A549 (cell line): ENCODE results near the gene EIF3D. TPM values are rescaled to one million over a fixed set of nuclear protein-coding genes. Genes with fewer than 3 reads are reported as not detected.

Source experiments
- ATAC-seq, 2 experiments: fragments of 200-7000 bp in 1 of 2; fragments of >200 bp in 1 of 2; cut with Nextera tagmentation in 1 of 2; cut with Tn5 transposase in 1 of 2; 3 replicates each; pipeline versions ENCODE4 v1.8.0 to v1.9.1; 2018 to 2020; ENCODE audit warnings: mild to moderate bottlenecking in 1 of 2, moderate library complexity in 1 of 2
- CTCF ChIA-PET: fragments of 300-600 bp; sonication (Branson Sonifier 250); formaldehyde crosslinking; extraction: SDS; loops from one replicate; lab custom pipeline; 2021; ENCODE audit warnings: antibody characterized with exemption, inconsistent platforms; lab: Yijun Ruan, JAX
- POLR2A ChIA-PET: fragments of 350-600 bp; formaldehyde crosslinking; extraction: SDS; loops from one replicate; lab custom pipeline; 2021; ENCODE audit warnings: antibody characterized with exemption, inconsistent platforms; lab: Yijun Ruan, JAX
- DNase-seq, 2 experiments: peaks; one replicate each; pipeline versions ENCODE4 v3.0.0 to v3.0.0-alpha.2; 2011 to 2016; ENCODE audit warnings: low read depth in 1 of 2, low spot score in 1 of 2
- FAIRE-seq: peaks from 2 replicates; lab custom pipeline; 2011; peaks lifted over from hg19 to GRCh38; lab: Jason Lieb, UNC
- H3K27ac ChIP-seq, 2 experiments: fragments of >200 bp; sonication (Bioruptor Twin); formaldehyde crosslinking; 3 replicates each; pipeline ENCODE4 v1.5.1; 2016 to 2017
- H3K4me1 ChIP-seq: fragments of >200 bp; sonication (Bioruptor Twin); formaldehyde crosslinking; 3 replicates; pipeline ENCODE4 v1.6.1; 2016
- H3K4me2 ChIP-seq: fragments of >200 bp; sonication (Bioruptor Twin); formaldehyde crosslinking; 3 replicates; pipeline ENCODE4 v1.6.1; 2016
- H3K4me3 ChIP-seq: fragments of >200 bp; sonication (Bioruptor Twin); formaldehyde crosslinking; 3 replicates; pipeline ENCODE4 v1.5.1; 2016
- H3K9me3 ChIP-seq: fragments of >200 bp; sonication (Bioruptor Twin); formaldehyde crosslinking; 3 replicates; pipeline ENCODE4 v1.6.1; 2016
- CEBPB ChIP-seq, 2 experiments: fragments of >200 bp in 1 of 2; sonication (Bioruptor Twin) in 1 of 2; formaldehyde crosslinking in 1 of 2; IDR thresholded peaks; 2 replicates each; pipeline ENCODE4 v1.6.1; 2012 to 2016
- CHD2 ChIP-seq: fragments of 150-350 bp; IDR thresholded peaks from 2 replicates; pipeline ENCODE4 v1.6.1; 2014; ENCODE audit warnings: low read length; ENCODE audit not compliant: partially characterized antibody
- CHD4 ChIP-seq: fragments of 200-600 bp; sonication (generic); IDR thresholded peaks from 2 replicates; pipeline ENCODE4 v1.6.1; 2016; ENCODE audit warnings: antibody characterized with exemption, mild to moderate bottlenecking, borderline replicate concordance
- EP300 ChIP-seq, 2 experiments: fragments of >200 bp; sonication (Bioruptor Twin); formaldehyde crosslinking; IDR thresholded peaks; 2 replicates in 1 of 2; 3 replicates in 1 of 2; pipeline ENCODE4 v1.6.1; 2016 to 2017
- ESRRA ChIP-seq: fragments of 150-350 bp; IDR thresholded peaks from 2 replicates; pipeline ENCODE4 v1.6.1; 2014; ENCODE audit warnings: mild to moderate bottlenecking, low read length, borderline replicate concordance
- HDAC2 ChIP-seq: fragments of 200-600 bp; sonication (generic); IDR thresholded peaks from 2 replicates; pipeline ENCODE4 v1.6.1; 2016
- HOXA7 ChIP-seq: fragments of 250-450 bp; sonication (Bioruptor Pico); IDR thresholded peaks from 2 replicates; pipeline ENCODE4 v1.5.0; 2020; ENCODE audit warnings: mild to moderate bottlenecking, moderate library complexity
- HOXB5 ChIP-seq: fragments of 250-450 bp; sonication (Bioruptor Pico); IDR thresholded peaks from 2 replicates; pipeline ENCODE4 v1.5.0; 2020; ENCODE audit warnings: mild to moderate bottlenecking, moderate library complexity
- MAZ ChIP-seq: fragments of 150-350 bp; IDR thresholded peaks from 2 replicates; pipeline ENCODE4 v1.6.1; 2014; ENCODE audit warnings: antibody characterized with exemption, low read depth, low read length, borderline replicate concordance
- NPAS2 ChIP-seq: fragments of 250-450 bp; sonication (Bioruptor Pico); IDR thresholded peaks from 2 replicates; pipeline ENCODE4 v1.8.0; 2022; ENCODE audit warnings: mild to moderate bottlenecking, moderate library complexity, borderline replicate concordance
- RARB ChIP-seq: fragments of 250-450 bp; sonication (Bioruptor Pico); IDR thresholded peaks from 2 replicates; pipeline ENCODE4 v1.8.0; 2021; ENCODE audit warnings: mild to moderate bottlenecking, moderate library complexity
- RCOR1 ChIP-seq: fragments of 150-350 bp; IDR thresholded peaks from 2 replicates; pipeline ENCODE4 v1.6.1; 2014; ENCODE audit warnings: antibody characterized with exemption, low read length, low read depth
- RFX5 ChIP-seq: fragments of 450-650 bp; IDR thresholded peaks from 2 replicates; pipeline ENCODE4 v1.7.1; 2014; ENCODE audit warnings: antibody characterized with exemption, mild to moderate bottlenecking, moderate library complexity
- ZC3H11A ChIP-seq: fragments of 450-650 bp; IDR thresholded peaks from 2 replicates; pipeline ENCODE4 v1.6.1; 2014; ENCODE audit warnings: antibody characterized with exemption, mild to moderate bottlenecking
- ZFP36 ChIP-seq: fragments of 450-650 bp; IDR thresholded peaks from 2 replicates; pipeline ENCODE4 v1.6.1; 2014; ENCODE audit warnings: borderline replicate concordance; ENCODE audit not compliant: partially characterized antibody
- WGBS: methylation state at CpG from one replicate; pipeline ENCODE4 v1.1.6; 2017; ENCODE audit errors: missing lambda C conversion rate; 5-methylcytosine and 5-hydroxymethylcytosine counted together
- polyA plus RNA-seq, 4 experiments: library from polyadenylated mRNA; depleted of rRNA in 3 of 4; stranded (reverse); fragments of >200 nt; fragmentation: RNase III in 1 of 4; extraction: RNeasy Plus Mini Kit Qiagen cat#74134 plus additional on column Dnase treatment in 1 of 4; gene quantifications; 2 replicates in 3 of 4; 3 replicates in 1 of 4; pipeline ENCODE4 v1.2.3, GENCODE V29; 2011 to 2017
- TF ChIP-seq, protein P1 (sequence below): fragments of >200 bp; sonication (Bioruptor Twin); formaldehyde crosslinking; IDR thresholded peaks from 3 replicates; pipeline ENCODE4 v1.6.1; 2016
- TF ChIP-seq, protein P2 (sequence below): IDR thresholded peaks from 2 replicates; pipeline ENCODE4 v1.6.1; 2012
- TF ChIP-seq, protein P3 (sequence below): fragments of 200-600 bp; sonication (generic); IDR thresholded peaks from 2 replicates; pipeline ENCODE4 v1.6.1; 2016; ENCODE audit warnings: antibody characterized with exemption, mild to moderate bottlenecking, moderate library complexity
- TF ChIP-seq, protein P4 (sequence below): fragments of 250-450 bp; sonication (Bioruptor Pico); IDR thresholded peaks from 2 replicates; pipeline ENCODE4 v1.5.0; 2021; ENCODE audit warnings: mild to moderate bottlenecking, moderate library complexity, borderline replicate concordance
- TF ChIP-seq, protein P5 (sequence below): IDR thresholded peaks from 2 replicates; pipeline ENCODE4 v1.6.1; 2012

Gene EIF3D
- polyA plus RNA-seq, 2 of the 4 experiments (the other 2 are of a cell fraction), result 171 to 304 TPM

DNA sequence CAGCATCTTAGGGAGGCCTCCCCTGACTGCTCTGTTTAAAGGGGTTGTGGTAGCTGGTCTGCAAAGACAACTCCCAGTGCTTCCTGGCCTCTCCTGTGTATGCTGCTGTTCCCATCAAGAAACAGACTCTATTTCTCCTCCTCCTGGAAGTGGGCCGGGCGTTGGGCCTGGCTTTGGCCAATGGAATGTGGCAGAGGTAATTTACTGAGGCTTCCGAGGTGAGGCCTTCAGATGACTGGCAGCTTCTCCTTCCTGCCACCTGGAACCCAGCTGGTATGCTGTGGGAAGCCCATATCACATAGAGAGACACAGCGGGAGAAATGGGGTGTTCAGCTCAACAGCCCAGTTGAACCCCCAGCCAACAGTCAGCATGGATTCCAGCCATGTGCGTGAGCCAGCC is 25.1 kb upstream of the EIF3D start:
- no peak overlapping the region for H3K4me2 ChIP-seq
- TF ChIP-seq HDAC2 (no peak), RFX5 (no peak), ZC3H11A (no peak), MAZ (no peak), ZFP36 (no peak), HOXB5 (CRISPR knock-in tag) (no peak), HOXA7 (CRISPR knock-in tag) (no peak)
- no peak for DNase-seq
- H3K4me1 ChIP-seq, result no peaks in the 10 kb centered on the region
- no peak overlapping the region for H3K4me3 ChIP-seq
- no peak for ATAC-seq
- H3K27ac ChIP-seq, result no peak overlapping the region
- H3K9me3 ChIP-seq, result no peaks in the 10 kb centered on the region
- FAIRE-seq, result no peak
- ChIA-PET POLR2A (no interaction called here), CTCF (interaction anchor here (0.6 to 1.2 kb wide), 3 partner anchors 12 to 52 kb away, joined by 3 read pairs; no protein-coding TSS in a partner anchor)
- WGBS, result 47% methylated on average over 3 of the region's 5 CpGs

DNA sequence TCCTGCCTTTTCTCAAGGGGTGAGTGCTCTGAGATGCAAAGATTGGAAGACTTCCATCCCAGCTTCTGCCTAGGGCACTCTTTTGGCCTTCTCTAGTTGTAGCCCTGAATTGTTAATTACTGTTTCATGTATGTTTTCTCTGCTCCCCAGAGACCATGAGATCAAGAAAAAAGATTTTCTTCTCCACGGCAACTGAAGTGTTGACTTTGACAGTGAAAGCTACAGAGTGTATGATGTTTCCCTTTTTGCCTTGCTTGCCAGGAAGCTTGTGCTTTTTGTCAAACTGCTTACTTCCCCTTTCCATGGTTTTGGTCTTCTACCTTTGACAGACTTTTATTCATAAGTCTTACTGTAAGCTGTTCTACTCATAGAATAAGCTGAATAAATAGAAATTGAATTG is 23.3 kb upstream of the EIF3D start:
- no peak overlapping the region for H3K27ac ChIP-seq
- 96% methylated on average over 1 of the region's 1 CpG for WGBS
- ATAC-seq (no peak), DNase-seq (no peak), FAIRE-seq (no peak)
- CTCF ChIA-PET, result interaction anchor here (1.5 to 2.6 kb wide), 3 partner anchors 10 to 304 kb away, joined by 3 to 10 read pairs (median 6); no protein-coding TSS in a partner anchor
- peaks cover 5% of the 10 kb centered on the region for H3K4me1 ChIP-seq
- TF ChIP-seq, protein P1, sequence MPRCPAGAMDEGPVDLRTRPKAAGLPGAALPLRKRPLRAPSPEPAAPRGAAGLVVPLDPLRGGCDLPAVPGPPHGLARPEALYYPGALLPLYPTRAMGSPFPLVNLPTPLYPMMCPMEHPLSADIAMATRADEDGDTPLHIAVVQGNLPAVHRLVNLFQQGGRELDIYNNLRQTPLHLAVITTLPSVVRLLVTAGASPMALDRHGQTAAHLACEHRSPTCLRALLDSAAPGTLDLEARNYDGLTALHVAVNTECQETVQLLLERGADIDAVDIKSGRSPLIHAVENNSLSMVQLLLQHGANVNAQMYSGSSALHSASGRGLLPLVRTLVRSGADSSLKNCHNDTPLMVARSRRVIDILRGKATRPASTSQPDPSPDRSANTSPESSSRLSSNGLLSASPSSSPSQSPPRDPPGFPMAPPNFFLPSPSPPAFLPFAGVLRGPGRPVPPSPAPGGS, result no peak
- TF ChIP-seq RARB, result no peak
- TF ChIP-seq CEBPB (IDR thresholded peaks at IDR 0.05), result no peak
- TF ChIP-seq ESRRA, result no peak
- TF ChIP-seq, protein P2, sequence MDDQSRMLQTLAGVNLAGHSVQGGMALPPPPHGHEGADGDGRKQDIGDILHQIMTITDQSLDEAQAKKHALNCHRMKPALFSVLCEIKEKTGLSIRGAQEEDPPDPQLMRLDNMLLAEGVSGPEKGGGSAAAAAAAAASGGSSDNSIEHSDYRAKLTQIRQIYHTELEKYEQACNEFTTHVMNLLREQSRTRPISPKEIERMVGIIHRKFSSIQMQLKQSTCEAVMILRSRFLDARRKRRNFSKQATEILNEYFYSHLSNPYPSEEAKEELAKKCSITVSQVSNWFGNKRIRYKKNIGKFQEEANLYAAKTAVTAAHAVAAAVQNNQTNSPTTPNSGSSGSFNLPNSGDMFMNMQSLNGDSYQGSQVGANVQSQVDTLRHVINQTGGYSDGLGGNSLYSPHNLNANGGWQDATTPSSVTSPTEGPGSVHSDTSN, result no peak
- TF ChIP-seq CHD4, result no peak
- TF ChIP-seq, protein P3, sequence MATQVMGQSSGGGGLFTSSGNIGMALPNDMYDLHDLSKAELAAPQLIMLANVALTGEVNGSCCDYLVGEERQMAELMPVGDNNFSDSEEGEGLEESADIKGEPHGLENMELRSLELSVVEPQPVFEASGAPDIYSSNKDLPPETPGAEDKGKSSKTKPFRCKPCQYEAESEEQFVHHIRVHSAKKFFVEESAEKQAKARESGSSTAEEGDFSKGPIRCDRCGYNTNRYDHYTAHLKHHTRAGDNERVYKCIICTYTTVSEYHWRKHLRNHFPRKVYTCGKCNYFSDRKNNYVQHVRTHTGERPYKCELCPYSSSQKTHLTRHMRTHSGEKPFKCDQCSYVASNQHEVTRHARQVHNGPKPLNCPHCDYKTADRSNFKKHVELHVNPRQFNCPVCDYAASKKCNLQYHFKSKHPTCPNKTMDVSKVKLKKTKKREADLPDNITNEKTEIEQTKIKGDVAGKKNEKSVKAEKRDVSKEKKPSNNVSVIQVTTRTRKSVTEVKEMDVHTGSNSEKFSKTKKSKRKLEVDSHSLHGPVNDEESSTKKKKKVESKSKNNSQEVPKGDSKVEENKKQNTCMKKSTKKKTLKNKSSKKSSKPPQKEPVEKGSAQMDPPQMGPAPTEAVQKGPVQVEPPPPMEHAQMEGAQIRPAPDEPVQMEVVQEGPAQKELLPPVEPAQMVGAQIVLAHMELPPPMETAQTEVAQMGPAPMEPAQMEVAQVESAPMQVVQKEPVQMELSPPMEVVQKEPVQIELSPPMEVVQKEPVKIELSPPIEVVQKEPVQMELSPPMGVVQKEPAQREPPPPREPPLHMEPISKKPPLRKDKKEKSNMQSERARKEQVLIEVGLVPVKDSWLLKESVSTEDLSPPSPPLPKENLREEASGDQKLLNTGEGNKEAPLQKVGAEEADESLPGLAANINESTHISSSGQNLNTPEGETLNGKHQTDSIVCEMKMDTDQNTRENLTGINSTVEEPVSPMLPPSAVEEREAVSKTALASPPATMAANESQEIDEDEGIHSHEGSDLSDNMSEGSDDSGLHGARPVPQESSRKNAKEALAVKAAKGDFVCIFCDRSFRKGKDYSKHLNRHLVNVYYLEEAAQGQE, result no peak
- TF ChIP-seq, protein P4, sequence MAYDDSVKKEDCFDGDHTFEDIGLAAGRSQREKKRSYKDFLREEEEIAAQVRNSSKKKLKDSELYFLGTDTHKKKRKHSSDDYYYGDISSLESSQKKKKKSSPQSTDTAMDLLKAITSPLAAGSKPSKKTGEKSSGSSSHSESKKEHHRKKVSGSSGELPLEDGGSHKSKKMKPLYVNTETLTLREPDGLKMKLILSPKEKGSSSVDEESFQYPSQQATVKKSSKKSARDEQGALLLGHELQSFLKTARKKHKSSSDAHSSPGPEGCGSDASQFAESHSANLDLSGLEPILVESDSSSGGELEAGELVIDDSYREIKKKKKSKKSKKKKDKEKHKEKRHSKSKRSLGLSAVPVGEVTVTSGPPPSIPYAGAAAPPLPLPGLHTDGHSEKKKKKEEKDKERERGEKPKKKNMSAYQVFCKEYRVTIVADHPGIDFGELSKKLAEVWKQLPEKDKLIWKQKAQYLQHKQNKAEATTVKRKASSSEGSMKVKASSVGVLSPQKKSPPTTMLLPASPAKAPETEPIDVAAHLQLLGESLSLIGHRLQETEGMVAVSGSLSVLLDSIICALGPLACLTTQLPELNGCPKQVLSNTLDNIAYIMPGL (CRISPR knock-in tag), result no peak
- no peak for TF ChIP-seq HOXA7 (CRISPR knock-in tag)
- no peak for TF ChIP-seq EP300 (IDR thresholded peaks at IDR 0.05)
- no peak for TF ChIP-seq NPAS2
- TF ChIP-seq RCOR1, result no peak
- TF ChIP-seq, protein P5, sequence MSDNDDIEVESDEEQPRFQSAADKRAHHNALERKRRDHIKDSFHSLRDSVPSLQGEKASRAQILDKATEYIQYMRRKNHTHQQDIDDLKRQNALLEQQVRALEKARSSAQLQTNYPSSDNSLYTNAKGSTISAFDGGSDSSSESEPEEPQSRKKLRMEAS, result no peak
- no peak for TF ChIP-seq CHD2
- H3K4me3 ChIP-seq, result no peak overlapping the region
- no peaks in the 10 kb centered on the region for H3K9me3 ChIP-seq
- POLR2A ChIA-PET, result no interaction called here
- H3K4me2 ChIP-seq, result no peak overlapping the region
